Endothelial cell of umbilical vein (primary cell): ENCODE data around the gene HIVEP3. TPM values are rescaled to one million over a fixed set of nuclear protein-coding genes. Genes with fewer than 3 reads are reported as not detected.

ENCODE experiments used
- BruUV-seq: library from RNA; stranded (reverse); fragments of 400-500 nt; replicated peaks from 2 replicates; lab custom pipeline; 2021; lab: Mats Ljungman, UMichigan
- CTCF ChIA-PET: fragments of 300-600, 350-600 bp; sonication (Branson Sonifier 250); formaldehyde crosslinking; loops from one replicate; lab custom pipeline; 2021; ENCODE audit warnings: antibody characterized with exemption, inconsistent platforms; lab: Charles Lee
- POLR2A ChIA-PET: fragments of 300-600, 350-600 bp; sonication (Branson Sonifier 250); formaldehyde crosslinking; loops from one replicate; lab custom pipeline; 2021; ENCODE audit warnings: antibody characterized with exemption, inconsistent platforms; lab: Charles Lee
- DNase-seq: peaks from one replicate; pipeline ENCODE4 v3.0.0-alpha.2; 2011; ENCODE audit warnings: low read depth, low spot score
- FAIRE-seq: peaks from 2 replicates; lab custom pipeline; 2011; peaks lifted over from hg19 to GRCh38; lab: Jason Lieb, UNC
- H2AFZ ChIP-seq: 2 replicates; pipeline ENCODE4 v1.6.0; 2012; ENCODE audit warnings: low read depth, low read length, control low read depth, inconsistent platforms
- H3K27ac ChIP-seq: 2 replicates; pipeline ENCODE4 v1.5.1; 2011; ENCODE audit warnings: low read depth, mild to moderate bottlenecking, control low read depth, low read length, moderate library complexity; ENCODE audit not compliant: insufficient read depth
- H3K27me3 ChIP-seq, 2 experiments: 2 replicates each; pipeline versions ENCODE4 v1.6.0 to v1.6.1; 2011; ENCODE audit warnings: low read length in 2 of 2, mixed read lengths in 1 of 2; ENCODE audit not compliant: control insufficient read depth in 2 of 2, insufficient read depth in 2 of 2
- H3K36me3 ChIP-seq, 2 experiments: 2 replicates in 1 of 2; 3 replicates in 1 of 2; pipeline ENCODE4 v1.5.1; 2011; ENCODE audit warnings: low read length in 2 of 2, mild to moderate bottlenecking in 1 of 2, moderate library complexity in 1 of 2; ENCODE audit not compliant: control insufficient read depth in 2 of 2, insufficient read depth in 2 of 2; ENCODE audit errors: extremely low read depth in 1 of 2
- H3K4me1 ChIP-seq: 3 replicates; pipeline ENCODE4 v1.5.1; 2011; ENCODE audit warnings: mild to moderate bottlenecking, low read length; ENCODE audit not compliant: control insufficient read depth, insufficient read depth; ENCODE audit errors: extremely low read depth
- H3K4me2 ChIP-seq: 2 replicates; pipeline ENCODE4 v1.6.1; 2011; ENCODE audit warnings: low read length, control low read depth, mixed read lengths; ENCODE audit not compliant: insufficient read depth
- H3K4me3 ChIP-seq, 3 experiments: fragments of 200-600 bp in 1 of 3; sonication (generic), shearing (Covaris generic) in 1 of 3; replicated peaks in 1 of 3; 2 replicates each; pipeline ENCODE4 v1.5.1; 2011 to 2016; ENCODE audit warnings: control low read depth in 3 of 3, low read length in 3 of 3, mild to moderate bottlenecking in 2 of 3, inconsistent platforms in 1 of 3, low read depth in 1 of 3, moderate library complexity in 1 of 3; ENCODE audit not compliant: insufficient read depth in 1 of 3
- H3K79me2 ChIP-seq: 2 replicates; pipeline ENCODE4 v1.6.0; 2012; ENCODE audit warnings: low read length, inconsistent platforms; ENCODE audit not compliant: control insufficient read depth, insufficient read depth
- H3K9ac ChIP-seq: replicated peaks from 2 replicates; pipeline ENCODE3; 2011; ENCODE audit warnings: low read length, control low read depth; ENCODE audit not compliant: insufficient read depth; ENCODE audit errors: extremely low read depth
- H3K9me1 ChIP-seq: replicated peaks from 3 replicates; pipeline ENCODE4 v1.6.0; 2011; ENCODE audit warnings: mild to moderate bottlenecking, low read length; ENCODE audit not compliant: control insufficient read depth, insufficient read depth; ENCODE audit errors: extremely low read depth
- H3K9me3 ChIP-seq: replicated peaks from 2 replicates; pipeline ENCODE4 v1.5.1; 2012; ENCODE audit warnings: low read length, inconsistent platforms; ENCODE audit not compliant: control insufficient read depth, insufficient read depth
- H4K20me1 ChIP-seq: replicated peaks from 2 replicates; pipeline ENCODE3; 2011; ENCODE audit warnings: mild to moderate bottlenecking, low read length; ENCODE audit not compliant: control insufficient read depth, insufficient read depth; ENCODE audit errors: extremely low read depth
- CTCF ChIP-seq, 2 donors: IDR thresholded peaks; 1 replicate in 1 of 2; 2 replicates in 1 of 2; pipeline ENCODE4 v1.5.1; 2011; ENCODE audit warnings: low read length in 2 of 2, mild to moderate bottlenecking in 2 of 2, moderate library complexity in 2 of 2, control low read depth in 1 of 2, inconsistent platforms in 1 of 2, low read depth in 1 of 2; ENCODE audit not compliant: insufficient read depth in 1 of 2; ENCODE audit errors: extremely low read depth in 1 of 2
- EZH2 ChIP-seq: IDR thresholded peaks from 2 replicates; pipeline ENCODE4 v1.6.1; 2012; ENCODE audit warnings: borderline replicate concordance, low read depth, mild to moderate bottlenecking, moderate library complexity, low read length, inconsistent platforms; ENCODE audit not compliant: severe bottlenecking
- FOS ChIP-seq: IDR thresholded peaks from 2 replicates; pipeline ENCODE4 v1.6.1; 2011; ENCODE audit warnings: mild to moderate bottlenecking, low read length, moderate library complexity, borderline replicate concordance; ENCODE audit not compliant: insufficient read depth
- GATA2 ChIP-seq: IDR thresholded peaks from 2 replicates; pipeline ENCODE4 v1.7.0; 2011; ENCODE audit warnings: low read depth, mild to moderate bottlenecking, moderate library complexity, mixed read lengths, low read length; ENCODE audit not compliant: insufficient read length, insufficient read depth
- JUN ChIP-seq: IDR thresholded peaks from 2 replicates; pipeline ENCODE4 v1.6.1; 2011; ENCODE audit warnings: borderline replicate concordance, low read depth; ENCODE audit not compliant: insufficient read length, insufficient read depth
- MAX ChIP-seq: IDR thresholded peaks from 2 replicates; pipeline ENCODE4 v1.6.1; 2011; ENCODE audit not compliant: insufficient read depth, insufficient read length
- MYC ChIP-seq: IDR thresholded peaks from one replicate; pipeline ENCODE4 v1.6.1; 2011; ENCODE audit warnings: mild to moderate bottlenecking, low read depth, low read length
- POLR2A ChIP-seq: IDR thresholded peaks from 2 replicates; pipeline ENCODE4 v1.6.1; 2012; ENCODE audit warnings: low read depth, mild to moderate bottlenecking, control low read depth, low read length
- POLR2AphosphoS5 ChIP-seq: IDR thresholded peaks from 2 replicates; pipeline ENCODE4 v1.6.1; 2012; ENCODE audit warnings: low read depth, mild to moderate bottlenecking, control low read depth, low read length, moderate library complexity; ENCODE audit not compliant: insufficient read depth
- dilution Hi-C: fragments of 300-500 bp; cut with MboI; formaldehyde crosslinking; loops from one replicate; pipeline ENCODE4 v1.15.0; 2019; ENCODE audit warnings: low sequenced_read_pairs; ENCODE audit not compliant: extremely low pct_ligation_motif_present
- intact Hi-C: fragments of 100-400 bp; cut with micrococcal nuclease; formaldehyde crosslinking; loops from one replicate; pipeline ENCODE4 v1.10.0; 2022
- polyA plus RNA-seq, 4 experiments: library from polyadenylated mRNA; depleted of rRNA in 3 of 4; stranded (reverse) in 3 of 4; unstranded in 1 of 4; fragments of >200 nt; gene quantifications; 2 replicates each; pipeline versions ENCODE4 v1.2.1 to v1.2.3, GENCODE V29; 2011 to 2012; ENCODE audit warnings: missing spikeins in 1 of 4
- total RNA-seq: library from RNA; stranded (reverse); gene quantifications from 2 replicates; pipeline ENCODE4 v1.2.3, GENCODE V29; 2021

The HIVEP3 gene
- total and polyA plus RNA-seq, 2 donors (not counting 3 experiments of a cell fraction or from before 2014, with no cell fraction given) = 3.4 to 4.0 TPM

- no peak for FAIRE-seq
- dilution Hi-C loops (no loop called here), intact Hi-C loops (no loop called here)
- TF ChIP-seq FOS = no peak
- no peak for TF ChIP-seq JUN
- no peak for TF ChIP-seq GATA2
- no peak for TF ChIP-seq EZH2
- TF ChIP-seq CTCF (IDR thresholded peaks at IDR 0.05; ENCODE audit: extremely low read depth in 1 of 2, insufficient read depth in 1 of 2, low read depth in 1 of 2, low read length in 2 of 2) = no peak
- no peak for TF ChIP-seq POLR2A
- TF ChIP-seq MAX = no peak
- no peak for TF ChIP-seq POLR2AphosphoS5
- TF ChIP-seq MYC = no peak
- H3K36me3 ChIP-seq = no peaks in the 10 kb centered on the region
- H3K9me3 ChIP-seq = no peaks in the 10 kb centered on the region
- H3K79me2 ChIP-seq = no peaks in the 10 kb centered on the region
- POLR2A ChIA-PET = no interaction called here
- DNase-seq = no peak
- H3K4me3 ChIP-seq = no peak overlapping the region
- H3K4me2 ChIP-seq = no peak overlapping the region
- no peak overlapping the region for H2AFZ ChIP-seq
- no TSS peak for BruUV-seq
- peaks cover 3% of the 10 kb centered on the region for H3K4me1 ChIP-seq
- H4K20me1 ChIP-seq = no peaks in the 10 kb centered on the region
- H3K9ac ChIP-seq = no peak overlapping the region
- CTCF ChIA-PET = no interaction called here
- no peaks in the 10 kb centered on the region for H3K9me1 ChIP-seq
- H3K27me3 ChIP-seq = no peaks in the 10 kb centered on the region
- no peak overlapping the region for H3K27ac ChIP-seq
These were observed 144.2 kb downstream of the HIVEP3 start for GRCh38 chr1:41774471-41774990.
